Activated CD4-positive, CD25-positive, alpha-beta regulatory T cell treated with anti-CD3 and anti-CD28 coated beads, Interleukin-2, amount 50 U/mL, for 16 hours (primary cell): ENCODE measurements around the gene BTRC.
"Not testable (repeated sequence)": the region's sequence is repeated elsewhere in the genome, so short reads cannot be mapped to it uniquely, and the experiment has no call there.

Experiments used
- DNase-seq: peaks from one replicate; pipeline ENCODE4 v3.0.0-alpha.2; 2020; ENCODE audit warnings: low read depth, low spot score

BTRC gene

GRCh38 chr10:101346177-101346576, 7.8 kb upstream of the BTRC start:
- no peak for DNase-seq

GRCh38 chr10:101351017-101351416, 2.9 kb upstream of the BTRC start:
- no peak for DNase-seq

DNA sequence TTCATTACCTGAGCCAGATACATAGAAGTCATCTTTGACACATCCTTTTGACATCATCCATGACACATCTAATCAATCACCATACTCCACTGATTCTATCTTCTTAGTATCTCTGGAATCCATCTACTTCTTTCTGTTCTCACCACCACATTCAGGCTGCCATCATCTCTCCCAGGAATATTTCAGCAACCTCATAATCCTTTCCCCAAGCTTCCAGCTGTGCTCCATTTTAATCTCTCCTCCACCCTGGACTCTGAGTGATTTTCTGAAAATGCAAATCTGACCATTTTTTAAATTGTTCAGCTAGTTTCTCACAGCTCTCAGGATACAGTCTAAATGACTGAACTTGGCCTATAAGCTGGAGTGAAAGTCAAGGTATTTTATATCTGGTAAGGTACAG, 2.5 kb upstream of the BTRC start:
- DNase-seq: no peak

GRCh38 chr10:101352857-101353256, 1.1 kb upstream of the BTRC start:
- not testable (repeated sequence) for DNase-seq

- DNase-seq: peak; percentile 4
Measured at GRCh38 chr10:101354328-101355071, 535 bp downstream of the BTRC start.

GRCh38 chr10:101355072-101355706, 1.2 kb downstream of the BTRC start:
- no peak for DNase-seq

DNA sequence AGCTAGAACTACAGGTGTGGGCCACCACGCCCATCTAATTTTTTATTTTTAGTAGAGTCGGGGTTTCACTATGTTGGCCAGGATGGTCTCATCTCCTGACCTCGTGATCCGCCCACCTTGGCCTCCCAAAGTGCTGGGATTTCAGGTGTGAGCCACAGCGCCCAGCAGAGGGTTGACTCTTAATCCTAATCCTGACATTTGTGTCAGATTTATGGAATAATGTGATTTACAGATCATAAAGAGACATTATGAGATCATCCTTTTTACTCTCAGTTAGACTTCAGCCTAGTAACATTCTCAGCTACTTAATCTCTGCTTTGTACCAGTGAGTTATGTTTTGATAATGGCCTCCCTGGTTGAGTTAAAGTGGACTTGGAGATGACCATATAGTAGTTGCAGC, 2.2 kb downstream of the BTRC start:
- DNase-seq: no peak

- no peak for DNase-seq
Measured at GRCh38 chr10:101357958-101358357, 4.0 kb downstream of the BTRC start.

GRCh38 chr10:101358706-101359300, 4.8 kb downstream of the BTRC start:
- DNase-seq: no peak

GRCh38 chr10:101360090-101360489, 6.1 kb downstream of the BTRC start:
- DNase-seq: not testable (repeated sequence)

GRCh38 chr10:101360841-101361240, 6.9 kb downstream of the BTRC start:
- DNase-seq: not testable (repeated sequence)

DNA sequence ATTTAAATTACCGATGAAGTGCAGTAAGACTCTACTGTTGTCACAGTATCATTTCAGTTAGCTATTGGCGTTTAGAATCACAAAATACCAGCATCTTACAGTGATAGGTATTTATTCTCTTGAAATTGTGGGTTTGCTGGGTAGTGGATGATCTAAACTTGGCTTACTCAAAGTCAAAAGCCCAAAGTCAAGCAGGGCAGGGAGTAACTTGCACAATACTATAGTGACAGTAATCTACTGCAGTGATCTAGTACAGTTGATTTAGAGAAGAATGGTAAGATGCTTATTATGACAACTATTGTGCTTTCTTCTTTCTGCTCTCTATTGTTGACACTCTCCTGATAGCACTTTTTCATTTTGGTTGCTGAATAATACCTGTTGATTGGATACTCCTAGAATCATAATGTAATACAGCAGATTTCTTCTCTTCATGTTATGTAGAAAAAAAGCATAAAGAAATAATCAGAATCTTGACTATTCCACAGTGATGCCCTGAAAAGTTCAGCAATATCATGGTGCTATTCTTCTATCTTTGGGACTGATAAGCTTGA, 10.0 kb downstream of the BTRC start:
- DNase-seq: no peak

DNA sequence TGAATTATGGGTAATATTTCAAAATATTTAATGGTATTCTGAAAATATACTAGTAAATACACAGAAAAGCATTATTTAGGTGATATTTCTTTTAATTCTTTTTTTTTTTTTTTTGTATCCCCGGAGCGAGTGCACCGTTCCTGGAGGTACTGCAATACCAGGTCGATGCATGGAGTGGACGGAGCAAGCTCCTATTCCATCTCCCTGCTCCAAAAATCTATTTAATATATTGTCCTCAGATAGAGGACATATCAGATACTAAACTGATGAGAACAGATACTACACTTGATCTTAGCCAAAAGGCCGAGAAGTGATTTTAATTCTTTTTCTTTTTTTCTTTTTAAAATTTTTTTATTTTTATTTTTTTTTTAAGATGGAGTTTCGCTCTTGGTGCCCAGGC, 10.8 kb downstream of the BTRC start:
- no peak for DNase-seq

DNA sequence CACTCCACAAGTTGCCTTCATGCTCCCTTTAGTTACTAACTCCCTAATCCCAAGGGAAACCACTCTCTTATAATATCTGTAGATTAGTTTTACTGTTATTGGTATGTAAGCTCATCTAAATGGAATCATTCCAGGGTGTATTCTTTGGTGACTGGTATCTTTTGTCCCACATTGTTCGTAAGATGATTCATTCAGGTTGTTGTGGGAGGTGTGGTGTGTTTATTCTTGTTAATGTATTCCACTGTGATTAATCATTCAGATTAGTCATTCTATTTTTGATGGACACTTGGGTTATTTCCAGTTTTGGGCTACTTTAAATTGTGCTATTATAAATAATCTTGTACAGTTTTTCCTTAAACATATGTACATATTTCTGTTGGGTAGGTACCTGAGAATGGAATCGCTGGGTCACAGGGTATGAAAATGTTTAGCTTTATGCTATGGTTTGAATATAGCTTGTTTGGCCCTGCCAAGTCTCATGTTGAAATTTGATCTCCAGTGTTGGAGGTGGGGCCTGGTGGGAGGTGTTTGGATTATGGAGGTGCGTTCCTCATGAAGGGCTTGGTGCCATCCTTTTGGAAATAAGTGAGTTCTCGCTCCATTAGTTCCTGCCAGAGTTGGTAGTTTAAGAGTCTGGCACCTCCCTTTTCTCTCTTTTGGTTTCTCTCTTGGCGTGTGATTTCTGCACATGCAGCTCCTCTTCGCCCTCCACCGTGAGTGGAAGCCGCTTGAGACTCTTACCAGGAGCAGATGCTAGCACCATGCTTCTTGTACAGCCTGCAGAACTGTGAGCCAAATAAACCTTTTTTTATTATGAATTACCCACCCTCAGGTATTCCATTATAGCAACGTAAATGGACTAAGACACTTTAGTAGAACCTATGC, 13.8 kb downstream of the BTRC start:
- no peak for DNase-seq

GRCh38 chr10:101373063-101373462, 19.1 kb downstream of the BTRC start:
- no peak for DNase-seq

- DNase-seq: not testable (repeated sequence)
Measured at GRCh38 chr10:101373993-101374392, 20.0 kb downstream of the BTRC start.

- DNase-seq: no peak
Measured at GRCh38 chr10:101375076-101375475, 21.1 kb downstream of the BTRC start.

DNA sequence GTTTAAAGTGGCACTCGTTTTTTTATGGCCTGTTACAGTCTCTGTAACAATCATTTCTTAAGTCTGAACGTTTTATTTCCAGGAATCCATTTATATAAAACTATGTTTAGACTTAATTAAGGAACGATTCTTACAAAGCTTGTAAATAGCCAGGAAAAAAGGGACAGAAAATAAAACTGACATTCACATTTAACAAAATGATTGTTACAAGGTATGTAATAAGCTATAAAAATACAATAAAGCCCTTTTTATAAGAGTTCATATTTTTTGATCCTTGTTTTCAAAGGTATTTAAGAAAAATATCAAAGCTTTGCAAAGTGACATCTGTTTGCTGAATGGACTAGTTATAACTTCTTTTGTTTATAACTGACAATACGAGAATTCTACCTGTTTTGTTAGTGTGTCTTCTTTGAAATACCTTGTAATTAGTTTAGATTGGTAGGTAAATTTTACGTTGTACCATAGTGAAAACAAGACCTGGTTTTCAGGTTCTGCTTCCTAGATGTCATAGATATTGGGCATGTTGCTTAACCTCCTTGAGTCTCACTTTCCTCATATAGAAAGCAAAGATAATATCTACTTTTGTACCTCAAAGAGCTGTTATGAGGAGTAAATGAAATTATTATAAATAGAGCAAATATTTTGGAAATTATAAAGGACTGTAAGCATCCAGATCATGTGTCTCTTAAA, 25.8 kb downstream of the BTRC start:
- DNase-seq: no peak

DNA sequence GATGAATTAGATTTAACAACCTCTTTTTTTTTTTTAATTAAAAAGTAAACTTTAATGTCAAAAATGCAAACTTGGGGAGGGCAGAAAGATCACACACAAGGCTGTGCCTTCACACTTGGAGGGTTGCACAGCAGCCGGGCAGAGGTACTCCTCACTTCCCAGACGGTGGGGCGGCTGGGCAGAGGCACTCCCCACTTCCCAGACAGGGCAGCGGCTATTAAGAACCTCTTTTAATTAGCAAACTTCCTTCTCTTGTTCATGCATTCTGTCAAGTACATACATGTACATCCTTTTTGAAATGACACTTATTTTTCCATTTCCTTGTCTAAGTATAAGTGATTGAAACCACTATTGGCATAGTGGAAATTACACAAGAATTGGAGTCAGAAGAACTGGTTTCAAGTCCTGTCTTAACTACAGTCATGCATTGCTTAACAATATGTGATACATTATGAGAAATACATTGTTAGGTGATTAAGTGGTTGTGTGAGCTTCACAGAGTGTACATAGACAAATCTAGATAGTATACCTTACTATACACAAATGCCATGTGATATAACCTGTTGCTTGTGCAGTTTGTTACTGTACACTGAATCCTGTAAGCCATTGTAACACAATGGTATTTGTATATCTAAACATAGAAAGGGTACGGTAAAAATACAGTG, 26.5 kb downstream of the BTRC start:
- DNase-seq: no peak

DNA sequence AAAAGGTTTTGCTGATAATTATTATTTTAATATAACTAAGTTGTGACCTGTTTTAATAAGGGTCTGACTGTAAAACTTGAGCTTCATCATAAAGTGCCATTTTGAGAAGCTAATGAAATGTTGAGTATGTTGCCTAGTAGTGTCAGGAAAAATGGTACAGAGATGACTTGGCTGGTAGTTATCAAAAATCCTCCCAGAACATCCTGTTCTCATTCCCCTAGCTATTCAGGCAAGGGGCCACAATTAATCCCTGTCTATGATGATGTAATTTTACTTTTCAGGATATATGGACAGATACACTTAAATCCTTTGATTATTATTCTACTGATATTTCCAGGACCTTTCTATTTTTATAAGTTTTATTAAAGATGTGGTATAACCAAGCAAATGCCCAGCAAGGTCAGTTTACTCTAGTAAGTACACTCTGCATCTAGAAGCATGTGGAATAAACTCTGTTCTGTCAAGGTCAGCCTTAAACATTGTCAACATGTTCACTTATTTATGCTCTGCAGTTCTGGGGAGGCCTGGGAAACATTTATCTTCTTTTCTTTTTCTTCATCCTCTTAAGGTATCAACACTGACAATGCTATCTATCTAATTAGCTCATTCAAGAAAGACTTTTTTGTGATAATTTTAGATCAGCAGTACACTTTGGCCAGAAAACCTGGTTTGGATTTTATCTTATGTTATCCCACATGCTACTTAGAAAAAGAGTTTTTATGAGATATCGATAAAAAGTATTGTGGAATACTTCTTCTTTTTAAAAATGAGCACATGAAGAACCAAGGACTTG, 32.1 kb downstream of the BTRC start:
- no peak for DNase-seq
